GM12891 (cell line): ENCODE results near the gene DLX4.

Experiments
- POLR2A ChIP-seq: IDR thresholded peaks from 2 replicates; pipeline ENCODE4 v1.6.1; 2011; ENCODE audit warnings: low read depth, low read length, control low read depth
- POLR2AphosphoS5 ChIP-seq: IDR thresholded peaks from 2 replicates; pipeline ENCODE4 v1.6.1; 2011; ENCODE audit warnings: low read depth, low read length, control low read depth
- TAF1 ChIP-seq: IDR thresholded peaks from 2 replicates; pipeline ENCODE4 v1.6.1; 2011; ENCODE audit warnings: low read depth, low read length, control low read depth

GRCh38 chr17:49944273-49944870 is 24.6 kb upstream of the DLX4 start:
- no peak for TF ChIP-seq POLR2A
- TF ChIP-seq POLR2AphosphoS5: no peak
- no peak for TF ChIP-seq TAF1
